SU-DHL-6 (cell line): Measurements from ENCODE around the gene TENM4.

Source experiments
- H2AFZ ChIP-seq: fragments of 200-600 bp; sonication (generic); 2 replicates; pipeline ENCODE4 v1.6.1; 2014; ENCODE audit warnings: low read depth, mild to moderate bottlenecking, moderate library complexity, mixed read lengths, antibody characterized with exemption, low read length; ENCODE audit not compliant: severe bottlenecking
- H3F3A ChIP-seq: fragments of 200-600 bp; shearing (Covaris generic); 2 replicates; pipeline ENCODE4 v1.6.0; 2016; ENCODE audit warnings: antibody characterized with exemption, mild to moderate bottlenecking; ENCODE audit not compliant: insufficient read depth
- H3K27ac ChIP-seq: fragments of 200-600 bp; sonication (generic); 2 replicates; pipeline ENCODE4 v1.5.1; 2016; ENCODE audit warnings: low read depth, mild to moderate bottlenecking, low read length, moderate library complexity, mixed read lengths
- H3K27me3 ChIP-seq: fragments of 200-600 bp; sonication (generic), shearing (Covaris generic); 2 replicates; pipeline ENCODE4 v1.6.0; 2014; ENCODE audit warnings: mild to moderate bottlenecking, low read length
- H3K36me3 ChIP-seq: fragments of 200-600 bp; sonication (generic); 2 replicates; pipeline ENCODE4 v1.6.1; 2014; ENCODE audit warnings: mild to moderate bottlenecking, low read length, mixed read lengths
- H3K4me2 ChIP-seq: fragments of 300-600, 200-600 bp; shearing (Covaris generic), sonication (generic); 2 replicates; pipeline ENCODE4 v1.6.0; 2014; ENCODE audit warnings: low read length, low read depth, mild to moderate bottlenecking; ENCODE audit not compliant: poor library complexity, severe bottlenecking
- H3K4me3 ChIP-seq: fragments of 200-600 bp; sonication (generic); 2 replicates; pipeline ENCODE4 v1.5.1; 2014; ENCODE audit warnings: antibody characterized with exemption, low read length, mild to moderate bottlenecking, mixed read lengths; ENCODE audit not compliant: insufficient read depth, poor library complexity, severe bottlenecking
- H3K79me2 ChIP-seq: fragments of 200-600 bp; sonication (generic); 2 replicates; pipeline ENCODE4 v1.6.1; 2014; ENCODE audit warnings: mild to moderate bottlenecking, low read length, moderate library complexity; ENCODE audit not compliant: insufficient read depth
- H3K9ac ChIP-seq: fragments of 200-600 bp; sonication (generic); 2 replicates; pipeline ENCODE4 v1.7.0; 2014; ENCODE audit warnings: mild to moderate bottlenecking, low read length
- H3K9me2 ChIP-seq: fragments of 200-600 bp; sonication (generic); replicated peaks from 2 replicates; pipeline ENCODE4 v1.6.1; 2014; ENCODE audit warnings: low read length; ENCODE audit not compliant: insufficient read depth
- H3K9me3 ChIP-seq: fragments of 200-600 bp; sonication (generic); 2 replicates; pipeline ENCODE4 v1.6.1; 2014; ENCODE audit warnings: low read length, mixed read lengths; ENCODE audit not compliant: insufficient read depth
- H4K20me1 ChIP-seq: fragments of 200-600 bp; sonication (generic); 2 replicates; pipeline ENCODE4 v1.6.1; 2014; ENCODE audit warnings: low read depth, mild to moderate bottlenecking, antibody characterized with exemption, low read length, moderate library complexity, mixed read lengths
- EZH2phosphoT487 ChIP-seq: fragments of 200-600 bp; sonication (generic), shearing (Covaris generic); conservative IDR thresholded peaks from 2 replicates; pipeline ENCODE4 v1.6.1; 2018; ENCODE audit warnings: mild to moderate bottlenecking, antibody characterized with exemption, low read length, moderate library complexity, mixed read lengths
- TF ChIP-seq, protein P1 (sequence below): fragments of 200-600 bp; sonication (generic); IDR thresholded peaks from one replicate; pipeline ENCODE4 v1.5.1; 2017; ENCODE audit warnings: antibody characterized with exemption, mild to moderate bottlenecking, low read length, moderate library complexity; ENCODE audit not compliant: insufficient read depth, poor library complexity, severe bottlenecking

Gene TENM4

DNA sequence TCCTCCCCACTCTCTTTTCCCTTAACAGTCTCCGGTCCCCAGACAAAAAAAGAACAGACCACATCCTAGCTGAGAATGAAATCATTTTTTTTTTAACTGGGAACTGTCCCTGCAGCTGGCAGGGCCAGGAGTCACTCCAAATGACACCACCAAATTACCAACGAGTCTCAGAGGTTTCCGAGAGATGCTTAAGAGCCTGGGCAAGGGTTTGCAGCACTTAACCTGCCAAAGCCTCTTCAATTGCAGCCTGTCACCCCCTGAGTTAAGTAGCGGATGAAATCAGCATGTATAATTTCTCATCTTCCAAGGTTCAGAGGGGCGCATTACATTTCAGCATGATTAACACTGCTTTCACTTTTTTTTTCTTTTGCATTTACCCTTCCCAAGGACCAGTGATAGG, 71.8 kb downstream of the TENM4 start:
- Histone ChIP-seq H2AFZ (no peak overlapping the region), H3K79me2 (no peaks in the 10 kb centered on the region), H3K9ac (no peak overlapping the region), H3K9me3 (no peaks in the 10 kb centered on the region), H3K9me2 (no peaks in the 10 kb centered on the region), H3K4me2 (no peak overlapping the region), H4K20me1 (no peaks in the 10 kb centered on the region), H3F3A (no peaks in the 10 kb centered on the region), H3K36me3 (no peaks in the 10 kb centered on the region), H3K27me3 (no peaks in the 10 kb centered on the region), H3K4me3 (no peak overlapping the region), H3K27ac (no peak overlapping the region)
- no peak for TF ChIP-seq EZH2phosphoT487
- TF ChIP-seq, protein P1, sequence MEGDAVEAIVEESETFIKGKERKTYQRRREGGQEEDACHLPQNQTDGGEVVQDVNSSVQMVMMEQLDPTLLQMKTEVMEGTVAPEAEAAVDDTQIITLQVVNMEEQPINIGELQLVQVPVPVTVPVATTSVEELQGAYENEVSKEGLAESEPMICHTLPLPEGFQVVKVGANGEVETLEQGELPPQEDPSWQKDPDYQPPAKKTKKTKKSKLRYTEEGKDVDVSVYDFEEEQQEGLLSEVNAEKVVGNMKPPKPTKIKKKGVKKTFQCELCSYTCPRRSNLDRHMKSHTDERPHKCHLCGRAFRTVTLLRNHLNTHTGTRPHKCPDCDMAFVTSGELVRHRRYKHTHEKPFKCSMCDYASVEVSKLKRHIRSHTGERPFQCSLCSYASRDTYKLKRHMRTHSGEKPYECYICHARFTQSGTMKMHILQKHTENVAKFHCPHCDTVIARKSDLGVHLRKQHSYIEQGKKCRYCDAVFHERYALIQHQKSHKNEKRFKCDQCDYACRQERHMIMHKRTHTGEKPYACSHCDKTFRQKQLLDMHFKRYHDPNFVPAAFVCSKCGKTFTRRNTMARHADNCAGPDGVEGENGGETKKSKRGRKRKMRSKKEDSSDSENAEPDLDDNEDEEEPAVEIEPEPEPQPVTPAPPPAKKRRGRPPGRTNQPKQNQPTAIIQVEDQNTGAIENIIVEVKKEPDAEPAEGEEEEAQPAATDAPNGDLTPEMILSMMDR, result no peak

DNA sequence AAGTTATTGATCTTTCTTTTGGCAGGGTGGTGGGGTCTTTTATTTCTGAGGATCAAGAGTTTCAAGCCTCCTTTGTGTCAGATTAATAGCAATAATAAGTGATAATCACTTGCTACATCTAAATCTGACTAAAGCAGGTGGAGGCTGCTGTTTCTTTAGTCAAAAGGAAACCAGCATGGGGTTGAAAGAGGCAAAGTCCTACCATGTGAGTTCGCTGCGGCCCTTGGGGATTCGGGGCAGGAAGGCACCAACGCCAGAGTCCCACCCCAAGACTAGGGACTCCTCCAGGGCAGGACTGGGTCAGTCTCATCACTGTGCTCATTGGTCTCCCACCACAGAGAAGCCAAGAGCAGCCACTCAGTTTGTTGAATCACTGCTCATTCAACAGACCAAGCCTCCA, 73.0 kb downstream of the TENM4 start:
- Histone ChIP-seq H3K9ac (no peak overlapping the region), H3K36me3 (no peaks in the 10 kb centered on the region), H2AFZ (no peak overlapping the region), H3F3A (no peaks in the 10 kb centered on the region), H3K79me2 (no peaks in the 10 kb centered on the region), H3K27me3 (no peaks in the 10 kb centered on the region), H3K4me3 (no peak overlapping the region), H3K9me3 (no peaks in the 10 kb centered on the region), H3K4me2 (no peak overlapping the region), H3K27ac (no peak overlapping the region), H4K20me1 (no peaks in the 10 kb centered on the region), H3K9me2 (no peaks in the 10 kb centered on the region)
- TF ChIP-seq EZH2phosphoT487, result no peak
- TF ChIP-seq, protein P1, result no peak

DNA sequence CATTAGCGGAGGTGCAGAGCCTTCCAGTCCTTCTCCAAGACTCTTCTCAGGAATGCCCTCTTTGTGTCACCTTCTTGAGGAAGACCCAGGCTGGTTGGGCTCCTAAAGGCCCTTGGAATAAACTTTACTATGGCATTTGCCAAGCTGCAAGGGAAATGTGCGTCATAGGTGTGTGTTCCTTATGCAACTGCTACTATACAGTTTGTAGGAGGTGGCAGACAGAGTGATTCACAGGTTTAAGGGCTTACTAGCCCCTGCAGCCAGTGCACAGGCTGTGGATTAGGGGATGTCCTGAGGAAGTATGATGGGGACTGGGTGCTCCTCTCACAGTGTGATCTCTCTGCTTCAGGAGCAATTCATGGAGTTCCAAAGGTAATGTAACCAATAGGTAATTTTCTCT, 74.6 kb downstream of the TENM4 start:
- no peak overlapping the region for H3K9ac ChIP-seq

More for the DNA sequence above, 74.6 kb downstream of the TENM4 start:
- H3K27me3 ChIP-seq, result no peaks in the 10 kb centered on the region
- TF ChIP-seq, protein P1, result no peak
- no peak for TF ChIP-seq EZH2phosphoT487
- H3K36me3 ChIP-seq, result no peaks in the 10 kb centered on the region
- H4K20me1 ChIP-seq, result no peaks in the 10 kb centered on the region
- H3K27ac ChIP-seq, result no peak overlapping the region
- H2AFZ ChIP-seq, result no peak overlapping the region
- no peaks in the 10 kb centered on the region for H3F3A ChIP-seq
- H3K4me3 ChIP-seq, result no peak overlapping the region
- no peaks in the 10 kb centered on the region for H3K9me2 ChIP-seq
- H3K9me3 ChIP-seq, result no peaks in the 10 kb centered on the region
- H3K79me2 ChIP-seq, result no peaks in the 10 kb centered on the region
- no peak overlapping the region for H3K4me2 ChIP-seq
